ENCODE data around the gene CHTF8.

- TF ChIP-seq CTCF (IDR thresholded peaks at IDR 0.05; ENCODE audit: insufficient read depth, low read depth, low read length) (no peak), EZH2 (IDR thresholded peaks at IDR 0.05; ENCODE audit: insufficient read depth, low read length) (no peak)
Observed at GRCh38 chr16:69131839-69132423, 457 bp downstream of the CHTF8 start.
